Activated CD8-positive, alpha-beta memory T cell treated with anti-CD3 and anti-CD28 coated beads for 1 hour (primary cell): ENCODE data around the gene ETV7.

Experiments used
- DNase-seq, 2 donors: peaks; one replicate each; pipeline ENCODE4 v3.0.0-alpha.2; 2020; ENCODE audit warnings: low read depth in 1 of 2; ENCODE audit errors: extremely low read depth in 1 of 2

Gene ETV7

DNA sequence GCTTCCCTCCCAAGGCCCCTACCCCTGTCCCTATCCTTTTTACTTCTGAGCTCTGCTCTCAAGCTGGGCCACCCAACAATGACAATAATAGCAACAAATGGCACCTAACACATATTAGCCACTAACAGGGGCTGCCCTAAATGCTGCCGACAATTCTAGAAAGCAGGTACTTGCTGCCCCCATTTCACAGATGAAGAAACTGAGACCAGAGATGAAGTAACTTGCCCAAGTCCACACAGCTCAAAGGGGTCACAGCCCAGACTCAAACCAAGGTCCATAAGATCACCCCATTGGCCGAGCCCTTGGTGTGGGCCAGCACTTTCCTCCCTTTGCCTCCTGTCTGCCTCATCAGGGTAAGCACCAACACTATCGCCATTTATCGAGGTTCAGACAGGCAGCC lies 62.8 kb downstream of the ETV7 start:
- DNase-seq = no peak

DNA sequence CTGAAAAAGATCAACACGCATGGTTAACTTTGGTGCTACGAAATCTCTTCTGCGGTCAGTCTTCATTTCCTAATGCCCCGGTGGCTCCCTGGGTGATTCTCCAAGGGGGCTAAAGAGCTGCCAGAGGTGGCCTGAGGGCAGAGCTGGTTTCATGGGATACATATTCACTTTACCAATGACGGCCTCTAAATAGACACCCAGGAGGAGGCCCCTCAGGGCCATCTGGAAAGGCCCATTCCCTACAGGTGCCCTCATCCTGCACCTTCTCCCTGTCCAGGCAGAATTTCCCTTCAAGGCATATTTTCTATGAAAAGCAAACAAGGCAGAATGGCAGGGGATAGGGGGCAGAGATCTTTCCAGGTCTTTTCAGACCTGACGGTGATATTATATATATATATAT lies 63.3 kb downstream of the ETV7 start:
- DNase-seq = no peak

DNA sequence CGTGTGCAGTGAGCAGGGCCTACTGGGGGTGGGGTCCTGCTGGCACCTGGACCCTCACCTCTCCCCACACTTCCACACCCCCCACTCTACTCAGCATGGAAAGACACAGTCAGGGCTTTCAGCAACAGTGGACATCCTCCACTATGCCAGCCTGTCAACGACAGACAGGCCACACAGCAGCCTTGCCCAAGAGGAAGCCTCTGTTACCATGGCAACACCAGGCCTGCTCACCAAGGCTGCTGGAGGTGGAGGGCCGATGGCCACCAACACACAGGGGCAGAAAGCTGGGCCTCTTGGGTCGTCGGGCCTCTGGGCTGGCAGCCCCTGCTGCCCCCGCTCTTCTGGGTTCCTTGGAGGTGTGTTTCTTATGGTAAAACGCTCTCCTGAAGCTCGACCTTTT lies 64.4 kb downstream of the ETV7 start:
- DNase-seq = no peak

DNA sequence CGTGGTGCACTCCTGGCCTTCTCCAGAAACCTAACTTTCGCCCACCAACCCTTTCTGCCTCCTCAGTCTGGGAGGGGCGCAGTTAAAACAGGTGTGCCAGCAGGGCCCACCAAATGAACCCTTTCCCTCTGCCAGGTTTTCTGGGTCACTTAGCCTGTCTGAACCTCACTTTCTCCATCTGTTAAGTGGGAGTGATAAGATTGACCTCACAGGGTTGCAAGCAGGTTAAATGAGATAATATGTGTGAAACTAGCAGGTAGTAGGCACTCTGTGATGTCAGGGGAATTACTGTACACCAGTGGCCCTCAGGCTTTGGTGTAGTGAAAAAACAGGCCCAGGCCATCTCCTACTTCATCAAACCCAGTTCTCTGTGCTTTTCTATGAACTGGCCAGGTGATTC lies 64.9 kb downstream of the ETV7 start:
- no peak for DNase-seq

DNA sequence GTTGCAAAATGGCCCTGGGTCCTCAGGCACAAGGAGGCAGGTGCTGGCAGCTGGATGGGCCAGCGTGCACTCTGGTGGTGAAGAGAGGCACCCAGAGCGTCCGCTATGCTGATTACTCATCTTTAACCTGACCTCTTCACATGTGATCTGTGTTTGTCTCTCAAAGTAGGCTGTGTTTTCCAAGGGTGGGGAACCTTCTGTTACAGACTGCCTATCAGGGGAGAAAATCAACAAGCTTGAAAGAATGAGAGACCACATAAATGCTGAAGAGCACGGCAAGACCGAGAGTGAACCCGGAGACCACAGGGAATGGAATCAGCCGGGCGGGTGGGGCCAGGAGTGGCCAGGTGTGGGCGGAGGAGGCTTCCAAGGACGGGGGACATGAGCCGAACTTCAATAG lies 67.0 kb downstream of the ETV7 start:
- DNase-seq = no peak

DNA sequence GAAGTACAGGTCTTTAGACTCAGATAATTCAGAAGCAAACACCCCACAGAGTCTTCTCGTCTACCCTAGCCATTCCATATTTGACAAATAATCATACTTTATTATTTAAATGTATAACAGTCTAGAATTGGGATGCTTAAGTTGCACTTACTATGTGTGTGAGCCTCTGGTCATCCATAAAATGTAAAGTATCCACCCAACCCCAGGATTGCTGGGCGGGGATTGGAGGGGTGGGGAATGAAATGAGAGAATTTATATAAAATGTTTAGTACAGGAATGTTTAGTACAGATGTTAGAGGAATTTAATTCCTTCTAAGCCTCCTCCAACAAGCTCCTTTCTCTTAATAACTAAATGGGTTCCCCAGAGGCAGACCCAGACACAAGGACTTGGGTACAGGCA lies 67.6 kb downstream of the ETV7 start:
- no peak for DNase-seq

DNA sequence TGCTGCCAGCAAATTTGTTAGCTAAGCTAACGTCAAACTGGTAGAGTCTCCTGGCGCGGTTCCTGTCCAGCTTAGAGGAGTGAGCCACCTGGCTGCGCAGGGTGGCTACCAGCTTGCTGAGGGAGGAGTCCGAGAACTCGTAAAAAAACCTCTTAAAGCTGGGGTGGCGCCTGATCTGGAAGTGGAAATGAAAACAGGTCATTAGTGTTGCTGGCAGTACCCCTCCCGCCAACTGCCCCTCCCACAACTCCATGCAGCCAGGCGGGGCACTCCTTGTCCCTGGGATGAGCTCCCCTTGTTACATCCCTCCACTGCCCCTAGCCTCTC lies 68.1 kb downstream of the ETV7 start:
- no peak for DNase-seq

DNA sequence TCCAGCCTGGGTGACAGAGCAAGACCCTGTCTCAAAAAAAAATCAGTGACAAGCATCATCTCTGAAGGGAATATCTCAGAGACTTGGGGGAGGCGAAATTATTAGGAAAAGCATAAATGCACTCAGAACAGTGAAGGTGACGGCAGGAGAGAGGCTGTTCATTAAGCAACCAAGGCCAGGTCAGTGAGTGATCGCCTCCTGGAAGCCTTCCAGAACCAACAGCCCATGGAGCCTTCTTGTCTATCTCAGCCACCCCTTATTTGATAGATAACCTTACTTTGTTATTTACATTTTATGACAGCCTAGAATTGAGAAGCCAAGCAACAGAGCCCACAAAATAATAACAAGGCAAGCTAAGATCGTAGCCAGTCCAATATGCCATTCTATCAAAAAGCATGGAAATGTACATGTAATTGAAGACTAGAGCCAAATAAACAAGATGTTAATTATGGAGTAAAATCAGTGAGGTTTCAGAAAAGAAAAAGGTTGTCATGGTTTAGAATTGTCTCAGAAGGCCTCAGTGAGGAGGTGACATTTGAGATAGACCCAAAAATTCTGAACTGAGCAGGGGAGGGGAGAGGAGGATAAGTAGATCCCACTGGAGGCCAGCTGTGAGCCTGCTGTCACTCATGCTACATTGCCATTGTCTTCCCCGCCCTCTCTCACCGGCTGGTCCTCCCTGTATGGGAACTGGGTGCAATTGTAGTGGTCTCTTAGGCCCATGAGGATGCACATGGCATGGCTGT lies 68.6 kb downstream of the ETV7 start:
- DNase-seq = no peak

DNA sequence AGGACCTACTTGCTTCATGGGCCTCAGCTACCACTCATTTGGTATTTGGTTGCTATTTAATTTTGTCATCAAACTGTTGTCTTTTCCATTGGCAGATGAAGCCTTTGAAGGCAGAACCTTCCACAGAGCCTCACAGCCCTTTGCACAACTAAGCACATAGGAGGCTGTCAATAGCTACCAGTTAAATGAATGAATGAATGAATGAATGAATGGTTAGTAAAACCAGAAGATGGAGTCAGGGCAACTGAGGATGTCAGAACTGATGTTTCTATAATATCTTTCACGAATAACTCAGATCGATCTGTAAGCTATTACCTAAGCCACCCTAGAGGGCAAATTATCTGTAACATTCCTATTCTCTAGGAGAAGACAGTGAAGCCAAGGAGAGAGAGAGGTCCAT lies 69.8 kb downstream of the ETV7 start:
- no peak for DNase-seq
